Measurements from ENCODE around the gene HSD17B14. TPM values are rescaled to one million over a fixed set of nuclear protein-coding genes. Genes with fewer than 3 reads are reported as not detected.

HSD17B14 gene
- total and polyA plus RNA-seq, 2 experiments from 2014 or later, result 8.4 to 11.7 TPM

GRCh38 chr19:48777720-48778119 is 58.6 kb downstream of the HSD17B14 start:
- no peaks in the 10 kb centered on the region for H3K4me1 ChIP-seq (ENCODE audit: insufficient read depth)
- no peaks in the 10 kb centered on the region for H4K20me1 ChIP-seq (replicated peaks; ENCODE audit: insufficient read depth)
- no peaks in the 10 kb centered on the region for H3F3A ChIP-seq (replicated peaks; ENCODE audit: low read depth)
- no peak for TF ChIP-seq ETS1 (IDR thresholded peaks at IDR 0.05)
- no peak for TF ChIP-seq NANOG (IDR thresholded peaks at IDR 0.05; ENCODE audit: borderline replicate concordance)
- no peak for TF ChIP-seq ZNF114 (CRISPR knock-in tag; IDR thresholded peaks at IDR 0.05)
- TF ChIP-seq EZH2 (IDR thresholded peaks at IDR 0.05; ENCODE audit: low read depth, unreplicated experiment), result no peak
- TF ChIP-seq, protein P1, sequence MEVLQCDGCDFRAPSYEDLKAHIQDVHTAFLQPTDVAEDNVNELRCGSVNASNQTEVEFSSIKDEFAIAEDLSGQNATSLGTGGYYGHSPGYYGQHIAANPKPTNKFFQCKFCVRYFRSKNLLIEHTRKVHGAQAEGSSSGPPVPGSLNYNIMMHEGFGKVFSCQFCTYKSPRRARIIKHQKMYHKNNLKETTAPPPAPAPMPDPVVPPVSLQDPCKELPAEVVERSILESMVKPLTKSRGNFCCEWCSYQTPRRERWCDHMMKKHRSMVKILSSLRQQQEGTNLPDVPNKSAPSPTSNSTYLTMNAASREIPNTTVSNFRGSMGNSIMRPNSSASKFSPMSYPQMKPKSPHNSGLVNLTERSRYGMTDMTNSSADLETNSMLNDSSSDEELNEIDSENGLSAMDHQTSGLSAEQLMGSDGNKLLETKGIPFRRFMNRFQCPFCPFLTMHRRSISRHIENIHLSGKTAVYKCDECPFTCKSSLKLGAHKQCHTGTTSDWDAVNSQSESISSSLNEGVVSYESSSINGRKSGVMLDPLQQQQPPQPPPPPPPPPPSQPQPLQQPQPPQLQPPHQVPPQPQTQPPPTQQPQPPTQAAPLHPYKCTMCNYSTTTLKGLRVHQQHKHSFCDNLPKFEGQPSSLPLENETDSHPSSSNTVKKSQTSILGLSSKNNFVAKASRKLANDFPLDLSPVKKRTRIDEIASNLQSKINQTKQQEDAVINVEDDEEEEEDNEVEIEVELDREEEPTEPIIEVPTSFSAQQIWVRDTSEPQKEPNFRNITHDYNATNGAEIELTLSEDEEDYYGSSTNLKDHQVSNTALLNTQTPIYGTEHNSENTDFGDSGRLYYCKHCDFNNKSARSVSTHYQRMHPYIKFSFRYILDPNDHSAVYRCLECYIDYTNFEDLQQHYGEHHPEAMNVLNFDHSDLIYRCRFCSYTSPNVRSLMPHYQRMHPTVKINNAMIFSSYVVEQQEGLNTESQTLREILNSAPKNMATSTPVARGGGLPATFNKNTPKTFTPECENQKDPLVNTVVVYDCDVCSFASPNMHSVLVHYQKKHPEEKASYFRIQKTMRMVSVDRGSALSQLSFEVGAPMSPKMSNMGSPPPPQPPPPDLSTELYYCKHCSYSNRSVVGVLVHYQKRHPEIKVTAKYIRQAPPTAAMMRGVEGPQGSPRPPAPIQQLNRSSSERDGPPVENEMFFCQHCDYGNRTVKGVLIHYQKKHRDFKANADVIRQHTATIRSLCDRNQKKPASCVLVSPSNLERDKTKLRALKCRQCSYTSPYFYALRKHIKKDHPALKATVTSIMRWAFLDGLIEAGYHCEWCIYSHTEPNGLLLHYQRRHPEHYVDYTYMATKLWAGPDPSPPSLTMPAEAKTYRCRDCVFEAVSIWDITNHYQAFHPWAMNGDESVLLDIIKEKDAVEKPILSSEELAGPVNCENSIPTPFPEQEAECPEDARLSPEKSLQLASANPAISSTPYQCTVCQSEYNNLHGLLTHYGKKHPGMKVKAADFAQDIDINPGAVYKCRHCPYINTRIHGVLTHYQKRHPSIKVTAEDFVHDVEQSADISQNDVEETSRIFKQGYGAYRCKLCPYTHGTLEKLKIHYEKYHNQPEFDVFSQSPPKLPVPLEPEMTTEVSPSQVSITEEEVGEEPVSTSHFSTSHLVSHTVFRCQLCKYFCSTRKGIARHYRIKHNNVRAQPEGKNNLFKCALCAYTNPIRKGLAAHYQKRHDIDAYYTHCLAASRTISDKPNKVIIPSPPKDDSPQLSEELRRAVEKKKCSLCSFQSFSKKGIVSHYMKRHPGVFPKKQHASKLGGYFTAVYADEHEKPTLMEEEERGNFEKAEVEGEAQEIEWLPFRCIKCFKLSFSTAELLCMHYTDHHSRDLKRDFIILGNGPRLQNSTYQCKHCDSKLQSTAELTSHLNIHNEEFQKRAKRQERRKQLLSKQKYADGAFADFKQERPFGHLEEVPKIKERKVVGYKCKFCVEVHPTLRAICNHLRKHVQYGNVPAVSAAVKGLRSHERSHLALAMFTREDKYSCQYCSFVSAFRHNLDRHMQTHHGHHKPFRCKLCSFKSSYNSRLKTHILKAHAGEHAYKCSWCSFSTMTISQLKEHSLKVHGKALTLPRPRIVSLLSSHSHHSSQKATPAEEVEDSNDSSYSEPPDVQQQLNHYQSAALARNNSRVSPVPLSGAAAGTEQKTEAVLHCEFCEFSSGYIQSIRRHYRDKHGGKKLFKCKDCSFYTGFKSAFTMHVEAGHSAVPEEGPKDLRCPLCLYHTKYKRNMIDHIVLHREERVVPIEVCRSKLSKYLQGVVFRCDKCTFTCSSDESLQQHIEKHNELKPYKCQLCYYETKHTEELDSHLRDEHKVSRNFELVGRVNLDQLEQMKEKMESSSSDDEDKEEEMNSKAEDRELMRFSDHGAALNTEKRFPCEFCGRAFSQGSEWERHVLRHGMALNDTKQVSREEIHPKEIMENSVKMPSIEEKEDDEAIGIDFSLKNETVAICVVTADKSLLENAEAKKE (CRISPR knock-in tag; IDR thresholded peaks at IDR 0.05), result no peak
- TF ChIP-seq CREB1 (CRISPR knock-in tag; IDR thresholded peaks at IDR 0.05; ENCODE audit: low read depth), result no peak
- TF ChIP-seq JUNB (IDR thresholded peaks at IDR 0.05; ENCODE audit: unreplicated experiment), result no peak
- TF ChIP-seq STAT1 (IDR thresholded peaks at IDR 0.05; ENCODE audit: unreplicated experiment), result no peak
- TF ChIP-seq EZH2phosphoT487 (IDR thresholded peaks at IDR 0.05; ENCODE audit: unreplicated experiment), result no peak
- no peak for TF ChIP-seq POLR2AphosphoS5 (IDR thresholded peaks at IDR 0.05; ENCODE audit: low read depth)
- no peak for TF ChIP-seq REST (IDR thresholded peaks at IDR 0.05; ENCODE audit: unreplicated experiment)
- TF ChIP-seq, protein P2, sequence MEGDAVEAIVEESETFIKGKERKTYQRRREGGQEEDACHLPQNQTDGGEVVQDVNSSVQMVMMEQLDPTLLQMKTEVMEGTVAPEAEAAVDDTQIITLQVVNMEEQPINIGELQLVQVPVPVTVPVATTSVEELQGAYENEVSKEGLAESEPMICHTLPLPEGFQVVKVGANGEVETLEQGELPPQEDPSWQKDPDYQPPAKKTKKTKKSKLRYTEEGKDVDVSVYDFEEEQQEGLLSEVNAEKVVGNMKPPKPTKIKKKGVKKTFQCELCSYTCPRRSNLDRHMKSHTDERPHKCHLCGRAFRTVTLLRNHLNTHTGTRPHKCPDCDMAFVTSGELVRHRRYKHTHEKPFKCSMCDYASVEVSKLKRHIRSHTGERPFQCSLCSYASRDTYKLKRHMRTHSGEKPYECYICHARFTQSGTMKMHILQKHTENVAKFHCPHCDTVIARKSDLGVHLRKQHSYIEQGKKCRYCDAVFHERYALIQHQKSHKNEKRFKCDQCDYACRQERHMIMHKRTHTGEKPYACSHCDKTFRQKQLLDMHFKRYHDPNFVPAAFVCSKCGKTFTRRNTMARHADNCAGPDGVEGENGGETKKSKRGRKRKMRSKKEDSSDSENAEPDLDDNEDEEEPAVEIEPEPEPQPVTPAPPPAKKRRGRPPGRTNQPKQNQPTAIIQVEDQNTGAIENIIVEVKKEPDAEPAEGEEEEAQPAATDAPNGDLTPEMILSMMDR (conservative IDR thresholded peaks at IDR 0.05; ENCODE audit: low read depth in 2 of 2), result no peak
- no peak for TF ChIP-seq ZNF331 (CRISPR knock-in tag; IDR thresholded peaks at IDR 0.05; ENCODE audit: low read depth)
- peak; percentile 76 for DNase-seq (ENCODE audit: low spot score)
- Mint-ChIP-seq H3K27ac (no peak overlapping the region), H3K4me1 (peaks cover 2% of the 10 kb centered on the region; the same call in 1 of the 3 replicates), H3K4me3 (no peak overlapping the region), H3K36me3 (ENCODE audit: low read depth) (no peaks in the 10 kb centered on the region), H3K27me3 (ENCODE audit: insufficient read depth, low read depth, poor library complexity) (peaks cover 6% of the 10 kb centered on the region), H3K9me3 (no peaks in the 10 kb centered on the region; the same call in 2 of the 3 replicates)
- no peak overlapping the region for H3K27ac ChIP-seq (ENCODE audit: low read depth)
- H3K4me2 ChIP-seq, result no peak overlapping the region
- no peaks in the 10 kb centered on the region for H3K9me2 ChIP-seq (ENCODE audit: insufficient read depth)
- no peak overlapping the region for H2AFZ ChIP-seq
- no peak overlapping the region for H3K4me3 ChIP-seq
- no peaks in the 10 kb centered on the region for H3K36me3 ChIP-seq (ENCODE audit: insufficient read depth)
- H3K79me2 ChIP-seq (replicated peaks; ENCODE audit: insufficient read depth), result no peaks in the 10 kb centered on the region
- ATAC-seq, result peak; percentile 52
- no peaks in the 10 kb centered on the region for H3K27me3 ChIP-seq (ENCODE audit: insufficient read depth)
